HG02981 (cell line): Measurements from ENCODE around the gene KLHL11.
"Not testable (repeated sequence)": the region's sequence is repeated elsewhere in the genome, so short reads cannot be mapped to it uniquely, and the experiment has no call there.

Experiments
- ATAC-seq: cut with Tn5 transposase; IDR thresholded peaks from one replicate; pipeline ENCODE4 v1.9.1; 2021; ENCODE audit warnings: mild to moderate bottlenecking, moderate library complexity; ENCODE audit not compliant: unreplicated experiment

The KLHL11 gene

DNA sequence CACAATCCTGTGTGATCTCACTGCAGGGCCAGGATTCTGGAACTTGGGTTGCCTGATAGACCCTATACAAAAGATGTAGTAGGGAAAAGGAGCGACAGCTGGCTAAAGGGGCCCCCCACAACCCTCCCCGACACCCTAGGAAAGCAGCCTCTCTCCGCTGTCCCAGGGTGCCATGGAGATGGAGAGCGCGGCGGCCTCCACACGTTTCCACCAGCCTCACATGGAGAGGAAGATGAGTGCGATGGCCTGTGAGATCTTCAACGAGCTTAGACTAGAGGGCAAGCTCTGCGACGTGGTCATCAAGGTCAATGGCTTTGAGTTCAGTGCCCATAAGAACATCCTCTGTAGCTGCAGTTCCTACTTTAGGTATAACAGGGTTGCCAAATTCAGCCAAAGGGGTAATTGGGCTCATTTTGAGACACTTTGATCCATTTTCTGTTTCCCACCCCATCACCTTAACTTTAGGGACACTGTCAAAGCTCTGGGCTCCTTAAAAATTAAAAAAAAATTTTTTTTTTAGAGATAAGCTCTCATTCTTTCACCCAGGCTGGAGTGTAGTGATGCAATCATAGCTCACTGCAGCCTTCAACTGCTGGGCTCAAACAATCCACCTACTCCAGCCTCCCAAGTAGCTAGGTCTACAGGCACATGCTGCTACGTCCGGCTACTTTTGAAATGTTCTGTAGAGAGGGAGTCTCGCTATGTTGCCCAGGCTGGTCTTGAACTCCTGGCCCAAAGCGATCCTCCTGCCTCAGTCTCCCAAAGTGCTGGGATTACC is 27.3 kb downstream of the KLHL11 start, which contains the start of gene KLHL10:
TSS of gene KLHL10 (plus strand) at position 65 of the 778 bp plus-strand sequence. CDS start at position 173, 108 bp downstream.
- no peak for ATAC-seq

DNA sequence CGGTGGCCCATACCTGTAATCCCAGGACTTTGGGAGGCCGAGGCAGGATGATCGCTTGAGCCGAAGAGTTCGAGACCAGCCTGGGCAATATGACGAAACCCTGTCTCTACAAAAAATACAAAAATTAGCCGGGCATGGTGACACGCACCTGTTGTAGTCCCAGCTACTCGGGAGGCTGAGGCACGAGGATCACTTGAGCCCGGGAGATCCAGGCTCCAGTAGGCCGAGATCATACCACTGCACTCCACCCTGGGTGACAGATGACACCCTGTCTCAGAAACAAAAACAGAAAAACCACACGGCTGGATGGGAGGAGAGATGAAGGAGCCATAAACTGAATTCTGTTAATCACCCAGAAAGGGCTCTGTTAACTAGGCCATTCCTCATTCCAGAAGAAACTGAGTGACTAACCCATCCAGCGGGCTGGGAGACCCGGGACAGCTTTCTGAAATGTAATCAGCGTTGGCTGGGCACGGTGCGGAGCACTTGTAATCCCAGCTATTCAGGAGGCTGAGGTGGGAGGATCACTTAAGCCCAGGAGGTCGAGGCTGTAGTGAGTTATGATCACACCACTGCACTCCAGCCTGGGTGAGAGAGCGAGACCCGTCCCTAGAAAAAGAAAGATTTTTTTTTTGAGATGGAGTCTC is 28.6 kb downstream of the KLHL11 start:
- ATAC-seq, result no peak

DNA sequence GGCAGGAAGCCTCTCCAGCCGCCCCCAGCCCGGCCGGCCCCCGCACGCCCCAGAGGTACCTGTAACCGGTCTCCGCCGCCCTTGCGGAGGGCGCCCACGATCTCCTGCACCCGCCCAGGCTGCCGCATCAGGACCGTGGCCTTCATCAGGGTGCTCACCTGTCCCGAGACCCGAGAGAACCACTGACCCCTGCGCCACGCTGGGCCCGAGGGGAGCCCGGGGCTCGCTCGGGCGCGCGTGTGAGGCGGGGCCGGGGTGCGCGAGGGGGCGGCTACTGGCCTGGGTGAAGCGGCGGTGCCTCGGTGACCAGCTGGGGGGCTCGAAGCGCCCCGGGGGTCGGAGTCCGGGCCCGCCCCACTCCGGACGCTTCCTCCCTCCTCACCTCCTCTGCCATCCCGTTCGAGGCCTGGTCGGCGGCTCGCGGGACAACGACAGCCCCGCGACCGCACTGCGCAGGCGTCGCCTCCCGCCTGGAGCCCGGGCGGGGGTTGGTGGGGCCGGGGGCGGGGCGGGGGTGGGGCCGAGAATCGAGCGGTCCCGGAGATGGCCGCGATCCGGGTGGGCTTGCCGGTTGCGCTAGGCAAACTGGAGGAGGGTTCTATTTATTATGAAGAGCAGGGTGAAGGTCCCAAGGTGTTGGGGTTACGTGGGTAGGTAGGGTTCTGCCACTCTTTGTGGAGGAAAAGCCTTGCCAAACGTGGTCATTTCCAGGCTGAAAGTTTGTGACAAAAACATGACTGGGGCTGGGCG is 29.2 kb downstream of the KLHL11 start, which contains the start of gene NT5C3B:
TSS of gene NT5C3B (minus strand) at position 433 of the 750 bp plus-strand sequence. CDS start at position 394, 39 bp downstream.
- ATAC-seq, result no peak

DNA sequence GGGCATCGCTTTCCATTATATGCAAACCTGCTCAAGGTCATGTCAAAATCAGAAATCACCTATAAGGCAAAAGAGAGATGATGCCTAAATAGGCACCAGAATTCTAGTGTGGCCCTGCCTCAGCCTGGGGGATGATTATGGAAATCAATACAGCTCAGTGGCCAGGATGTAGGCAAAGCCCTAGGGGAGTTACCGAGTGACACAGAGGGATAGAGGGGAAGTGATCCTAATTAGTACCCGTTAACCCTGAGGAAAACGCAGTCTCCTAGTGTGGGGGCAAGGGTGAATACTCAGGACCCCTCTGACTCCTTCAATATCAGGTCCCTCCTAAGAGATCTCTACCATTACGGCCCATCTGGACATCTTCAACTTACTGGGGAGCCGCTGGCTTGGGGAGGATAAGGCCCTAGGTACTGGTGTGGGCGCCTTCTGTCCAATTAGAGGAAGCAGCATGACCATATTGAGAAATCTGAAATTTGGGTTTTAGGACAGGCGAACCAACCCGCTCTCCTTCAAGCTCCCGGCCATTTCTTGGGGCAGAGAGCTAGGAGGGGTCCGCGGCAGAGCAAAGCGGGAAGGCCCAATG is 29.9 kb downstream of the KLHL11 start:
- no peak for ATAC-seq

- ATAC-seq, result not testable (repeated sequence)
Measured at GRCh38 chr17:41829961-41830360, 35.3 kb downstream of the KLHL11 start.

DNA sequence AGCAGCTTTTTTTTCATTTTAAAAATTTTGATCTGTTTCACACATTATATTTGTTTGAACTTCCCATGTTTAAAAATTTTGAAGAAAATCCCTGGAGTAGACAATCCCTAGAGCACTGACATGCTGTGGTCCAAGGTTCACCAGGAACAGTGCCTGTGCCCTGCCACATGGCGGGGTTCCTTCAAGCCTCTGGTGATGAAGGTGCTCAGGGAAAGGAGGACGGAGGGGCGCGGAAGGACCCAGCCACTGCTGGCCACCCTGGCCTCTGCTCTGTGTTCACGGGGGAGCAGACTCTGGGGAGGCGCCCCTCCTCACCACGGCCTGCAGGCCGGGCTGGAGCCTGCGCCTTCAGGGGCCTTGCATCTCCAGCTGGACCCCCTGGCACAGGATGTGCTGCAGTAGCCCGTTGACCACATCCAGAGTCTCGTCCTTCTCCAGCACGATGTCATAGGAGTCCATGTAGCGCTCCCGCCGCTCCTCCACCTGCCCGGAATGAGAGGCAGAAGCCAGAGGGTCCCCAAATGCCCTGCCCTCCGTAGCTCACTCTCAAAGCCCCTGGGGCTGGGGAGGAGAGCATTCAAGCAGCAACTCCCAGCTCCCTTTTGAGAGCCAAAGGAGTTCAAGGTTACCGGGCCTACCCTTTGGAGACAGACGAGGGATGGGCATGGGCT is 39.9 kb downstream of the KLHL11 start:
- no peak for ATAC-seq

DNA sequence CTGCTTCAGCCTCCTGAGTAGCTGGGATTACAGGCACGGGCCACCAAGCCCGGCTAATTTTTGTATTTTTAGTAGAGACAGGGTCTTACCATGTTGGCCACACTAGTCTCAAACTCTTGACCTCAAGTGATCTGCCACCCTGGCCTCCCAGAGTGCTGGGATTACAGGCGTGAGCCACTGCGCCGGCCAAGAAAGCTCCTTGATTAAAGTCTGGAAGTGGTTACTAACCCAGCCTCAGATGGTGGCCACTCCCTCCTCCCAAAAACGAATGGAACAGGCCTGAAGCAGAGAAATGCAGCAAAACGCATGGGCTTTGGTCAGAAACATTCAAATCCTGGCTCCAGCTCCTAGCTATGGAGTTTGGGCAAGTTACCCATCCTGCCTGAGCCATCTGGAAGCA is 41.1 kb downstream of the KLHL11 start:
- ATAC-seq, result no peak

DNA sequence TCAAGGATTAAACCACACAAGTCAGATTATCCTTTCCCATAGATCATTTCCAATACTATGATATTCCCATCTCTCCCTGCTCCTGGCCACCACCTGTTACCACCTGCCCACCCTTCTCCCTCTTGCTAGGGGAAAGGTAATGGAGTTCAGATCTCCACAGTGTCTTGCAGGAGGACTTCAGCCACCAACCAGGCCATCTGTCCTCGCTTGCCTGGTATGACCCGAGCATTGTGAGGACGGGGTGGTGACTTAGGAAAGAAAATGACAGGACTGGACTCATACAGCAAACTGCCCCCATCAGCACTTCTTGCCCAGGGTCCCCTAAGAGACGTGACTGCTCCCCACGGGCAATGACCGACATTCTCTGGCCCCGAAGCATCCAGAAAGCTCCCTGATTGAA is 41.6 kb downstream of the KLHL11 start:
- ATAC-seq, result no peak

DNA sequence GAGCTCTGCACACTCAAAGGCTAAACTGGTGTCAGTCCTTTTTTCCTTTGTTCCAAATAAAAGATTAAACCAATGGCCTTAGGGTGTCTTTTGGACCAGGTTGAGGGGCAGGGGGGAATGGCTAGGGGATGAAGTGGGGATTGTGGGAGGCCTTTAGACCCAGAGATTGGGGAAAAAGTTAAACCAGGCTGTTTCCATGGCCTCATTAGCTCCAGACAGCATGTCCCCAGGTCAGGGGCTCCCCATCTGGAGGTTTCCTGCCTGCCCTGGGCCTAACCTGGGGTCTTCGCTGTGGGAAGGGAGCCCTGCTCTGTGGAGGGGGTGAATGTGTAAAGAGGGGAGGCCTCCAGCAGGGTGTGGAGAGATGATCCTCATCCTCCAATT is 42.1 kb downstream of the KLHL11 start:
- ATAC-seq, result no peak

- no peak for ATAC-seq
Measured at GRCh38 chr17:41822216-41823140, 42.7 kb downstream of the KLHL11 start.

- ATAC-seq, result no peak
Measured at GRCh38 chr17:41821776-41822175, 43.4 kb downstream of the KLHL11 start.

DNA sequence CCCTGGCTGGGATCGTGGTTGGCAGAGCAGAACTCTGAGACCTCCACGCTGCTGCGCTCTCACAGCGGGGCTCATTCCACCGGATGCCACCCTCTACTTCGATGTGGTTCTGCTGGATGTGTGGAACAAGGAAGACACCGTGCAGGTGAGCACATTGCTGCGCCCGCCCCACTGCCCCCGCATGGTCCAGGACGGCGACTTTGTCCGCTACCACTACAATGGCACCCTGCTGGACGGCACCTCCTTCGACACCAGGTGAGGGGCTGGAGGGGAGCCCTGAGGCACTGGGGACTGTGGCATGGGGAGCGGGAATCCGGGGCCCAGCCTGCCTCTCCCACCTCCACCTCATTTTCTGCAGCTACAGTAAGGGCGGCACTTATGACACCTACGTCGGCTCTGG is 47.2 kb downstream of the KLHL11 start:
- no peak for ATAC-seq

GRCh38 chr17:41816637-41817320 is 48.4 kb downstream of the KLHL11 start:
- no peak for ATAC-seq

DNA sequence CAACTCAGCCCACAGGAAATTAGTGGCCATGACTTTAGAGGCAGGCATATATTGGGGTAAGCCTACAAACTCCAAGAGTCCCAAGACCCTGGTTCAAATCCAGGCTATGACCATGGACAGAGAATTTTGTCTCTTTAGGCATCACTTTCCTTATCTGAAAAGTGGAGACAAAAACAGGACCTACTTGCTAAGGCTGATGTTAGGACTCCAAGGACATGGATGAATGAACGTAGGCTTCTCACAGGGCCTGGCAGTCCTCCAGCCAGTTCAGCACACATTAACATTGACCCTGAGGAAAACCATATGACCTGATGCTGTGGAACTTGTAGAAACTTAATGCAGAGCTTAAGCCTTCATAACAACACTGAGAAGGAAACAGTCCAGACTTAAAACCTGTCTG is 51.0 kb downstream of the KLHL11 start:
- ATAC-seq, result no peak

DNA sequence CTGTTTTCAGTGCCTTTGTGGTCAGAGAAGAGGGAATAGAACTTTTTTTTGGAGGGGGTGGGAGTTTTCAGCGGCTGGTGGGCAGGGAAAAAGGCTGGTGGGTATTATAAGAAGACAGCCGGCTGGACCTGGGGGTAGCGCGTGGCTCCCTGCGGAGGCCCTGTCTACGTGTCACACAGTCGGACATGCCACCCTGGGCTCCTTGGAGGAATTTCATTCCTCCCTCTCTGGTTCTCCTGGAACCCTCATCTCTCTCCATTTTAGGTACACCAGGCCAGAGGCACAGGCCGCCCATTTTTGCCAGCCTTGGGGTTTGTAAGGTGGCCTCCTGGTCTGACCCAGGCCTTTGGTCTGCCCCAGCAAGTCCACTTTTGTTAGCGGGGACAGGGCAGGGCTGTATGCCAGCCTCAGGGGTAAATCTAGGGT is 51.5 kb downstream of the KLHL11 start:
- ATAC-seq, result no peak

- ATAC-seq, result no peak
Measured at GRCh38 chr17:41813152-41813680, 52.0 kb downstream of the KLHL11 start.

GRCh38 chr17:41812381-41813151 is 52.7 kb downstream of the KLHL11 start, which contains the start of gene FKBP10:
Gene FKBP10 (plus strand): TSS chr17:41813004. CDS start chr17:41813035, 31 bp downstream.
- ATAC-seq, result no peak
